GM23248 (cell line): ENCODE results near the gene LILRA6.
"Not testable (repeated sequence)": the region's sequence is repeated elsewhere in the genome, so short reads cannot be mapped to it uniquely, and the experiment has no call there.

Experiments
- EZH2 ChIP-seq: fragments of 200-600 bp; sonication (generic); IDR thresholded peaks from 2 replicates; pipeline ENCODE4 v1.6.1; 2018; ENCODE audit warnings: antibody characterized with exemption, mild to moderate bottlenecking; ENCODE audit not compliant: insufficient read depth, poor library complexity, severe bottlenecking
- EZH2phosphoT487 ChIP-seq: fragments of 200-600 bp; sonication (generic); IDR thresholded peaks from 2 replicates; pipeline ENCODE4 v1.6.1; 2018; ENCODE audit warnings: antibody characterized with exemption, moderate library complexity, mild to moderate bottlenecking, low read depth; ENCODE audit not compliant: insufficient read depth

- TF ChIP-seq EZH2, EZH2phosphoT487: not testable (repeated sequence)
Measured at GRCh38 chr19:54280025-54280424, 37.4 kb upstream of the LILRA6 start.
